Adrenal gland (tissue), 12 donors: ENCODE results near the gene CLASP2. TPM values are rescaled to one million over a fixed set of nuclear protein-coding genes. Genes with fewer than 3 reads are reported as not detected.

Experiments
- DNase-seq, 7 donors: peaks; one replicate each; pipeline ENCODE4 v3.0.0-alpha.2; 2019 to 2020
- H3K27ac ChIP-seq, 5 donors: fragments of 200-600 bp; sonication (generic) in 4 of 5; 1 replicate in 3 of 5; 2 replicates in 2 of 5; pipeline versions ENCODE4 v1.5.1 to v1.8.0; 2016 to 2020; ENCODE audit warnings: mild to moderate bottlenecking in 1 of 5
- H3K27me3 ChIP-seq: fragments of 200-600 bp; 2 replicates; pipeline ENCODE4 v1.8.0; 2021
- H3K36me3 ChIP-seq, 2 donors: fragments of 200-600 bp; replicated peaks in 1 of 2; 1 replicate in 1 of 2; 2 replicates in 1 of 2; pipeline versions ENCODE4 v1.5.1 to v1.8.0; 2018 to 2022
- H3K4me1 ChIP-seq, 2 donors: fragments of 200-600 bp; replicated peaks in 1 of 2; 1 replicate in 1 of 2; 2 replicates in 1 of 2; pipeline versions ENCODE4 v1.5.1 to v1.8.0; 2018 to 2021
- H3K4me3 ChIP-seq, 4 donors: fragments of 200-600 bp; sonication (generic) in 3 of 4; one replicate each; pipeline ENCODE4 v1.5.1; 2016 to 2018
- H3K9me3 ChIP-seq, 3 donors: fragments of 200-600 bp; sonication (generic) in 1 of 3; replicated peaks in 1 of 3; 1 replicate in 2 of 3; 2 replicates in 1 of 3; pipeline versions ENCODE4 v1.5.1 to v1.8.0; 2016 to 2021
- CTCF ChIP-seq, 6 experiments: fragments of 450-650 bp in 4 of 6; fragments of 200-600 bp in 2 of 6; sonication (generic) in 1 of 6; IDR thresholded peaks; 1 replicate in 5 of 6; 2 replicates in 1 of 6; pipeline versions ENCODE4 v1.5.1 to v1.8.0; 2016 to 2021; ENCODE audit warnings: antibody characterized with exemption in 6 of 6, mild to moderate bottlenecking in 2 of 6, moderate library complexity in 1 of 6
- POLR2A ChIP-seq, 2 donors: fragments of 450-650 bp; IDR thresholded peaks; one replicate each; pipeline ENCODE4 v1.6.1; 2017; ENCODE audit warnings: antibody characterized with exemption in 2 of 2, mild to moderate bottlenecking in 2 of 2, moderate library complexity in 1 of 2
- WGBS, 4 donors: extraction: QIAGEN DNeasy Blood & Tissue Kit in 2 of 4; methylation state at CpG; one replicate each; pipeline versions ENCODE4 v1.1.5 to v1.1.7; 2013 to 2017; 5-methylcytosine and 5-hydroxymethylcytosine counted together
- intact Hi-C, 2 donors: fragments of 100-400 bp; cut with DNase I; formaldehyde crosslinking; loops; one replicate each; pipeline versions ENCODE4 v1.14.1 to v1.15.0; 2022 to 2023
- polyA plus RNA-seq, 3 donors: library from polyadenylated mRNA; stranded (reverse); fragments of 200-250 nt in 2 of 3; fragments of 350-450 nt in 1 of 3; fragmentation: Illumina TruSeq in 1 of 3; extraction: RNeasy Lipid Tissue Mini Kit (QIAGEN cat#74804) in 1 of 3; gene quantifications; one replicate each; pipeline ENCODE4 v1.2.3, GENCODE V29; 2013 to 2014
- total RNA-seq, 9 donors: library from RNA; depleted of rRNA in 4 of 9; stranded (reverse); fragments of >200 nt in 4 of 9; fragments of 120-200 nt in 1 of 9; fragmentation: NEBNext Ultra II Directional in 1 of 9; extraction: Animal tissue kit (Norgen Biotek cat#: 25700) in 1 of 9; gene quantifications; one replicate each; pipeline versions ENCODE4 v1.1.0 to v1.2.4, GENCODE V29; 2013 to 2023
- donor health status: healthy with polysubstance abuse.
- donor health status: Bipolar disorder and iron deficiency.
- donor health status: DM: yes; HTN: yes; CAD: no.
- donor health status: DM: no; HTN: no; CAD: no.
- donor health status: DM: no; HTN: no; CAD: no.
- donor health status: DM: yes; HTN: yes; CAD: no.

CLASP2 gene
- total and polyA plus RNA-seq, 12 donors = 17.0 to 85.4 (median 67.1) TPM

GRCh38 chr3:33650495-33650894 lies 67.6 kb downstream of the CLASP2 start:
- no peak overlapping the region for H3K4me3 ChIP-seq
- no peak for DNase-seq
- no peaks in the 10 kb centered on the region for H3K27me3 ChIP-seq
- H3K27ac ChIP-seq = no peak overlapping the region
- no peaks in the 10 kb centered on the region for H3K9me3 ChIP-seq
- 93 to 100% (median 95%) methylated on average over 1 of the region's 1 CpG for WGBS, 4 donors
- H3K4me1 ChIP-seq = peaks cover 0 to 5% of the 10 kb centered on the region in 2 donors
- intact Hi-C loops = no loop called here
- H3K36me3 ChIP-seq = no peaks in the 10 kb centered on the region
- no peak for TF ChIP-seq POLR2A (IDR thresholded peaks at IDR 0.05)
- no peak for TF ChIP-seq CTCF (IDR thresholded peaks at IDR 0.05)

- WGBS, 4 donors = 87 to 100% (median 94%) methylated on average over 1 of the region's 1 CpG
- intact Hi-C loops = no loop called here
- H3K4me3 ChIP-seq = no peak overlapping the region
- TF ChIP-seq POLR2A (IDR thresholded peaks at IDR 0.05) (no peak), CTCF (IDR thresholded peaks at IDR 0.05) (no peak)
- H3K27me3 ChIP-seq = no peaks in the 10 kb centered on the region
- peaks cover 0 to 17% of the 10 kb centered on the region in 2 donors for H3K4me1 ChIP-seq
- H3K9me3 ChIP-seq = no peaks in the 10 kb centered on the region
- DNase-seq = no peak
- H3K36me3 ChIP-seq = no peaks in the 10 kb centered on the region
- no peak overlapping the region for H3K27ac ChIP-seq
These were observed 69.3 kb downstream of the CLASP2 start for GRCh38 chr3:33648793-33649192.

- intact Hi-C loops = no loop called here
- no peak for TF ChIP-seq POLR2A (IDR thresholded peaks at IDR 0.05)
- no peak for TF ChIP-seq CTCF (IDR thresholded peaks at IDR 0.05)
These were observed 71.6 kb downstream of the CLASP2 start for GRCh38 chr3:33646406-33646805.

GRCh38 chr3:33645060-33645647 lies 72.9 kb downstream of the CLASP2 start:
- DNase-seq = peak in 5 of 7 donors; percentile 18 to 36 (median 30)
- Histone ChIP-seq H3K27ac (peak overlapping the region in 3 of 5 donors; percentile 2 to 51 (median 23)), H3K27me3 (no peaks in the 10 kb centered on the region), H3K9me3 (no peaks in the 10 kb centered on the region), H3K36me3 (no peaks in the 10 kb centered on the region), H3K4me3 (peak overlapping the region in 1 of 4 donors; percentile 40), H3K4me1 (peaks cover 0 to 26% of the 10 kb centered on the region in 2 donors)
- 27 to 33% (median 32%) methylated on average over 5 of the region's 5 CpGs for WGBS, 4 donors
- intact Hi-C loops = no loop called here
- TF ChIP-seq CTCF (IDR thresholded peaks at IDR 0.05) = no peak
- peak in 1 of 2 donors; percentile 44 for TF ChIP-seq POLR2A (IDR thresholded peaks at IDR 0.05)

More at GRCh38 chr3:33646406-33646805, 71.6 kb downstream of the CLASP2 start:
- H3K27me3 ChIP-seq = no peaks in the 10 kb centered on the region
- H3K9me3 ChIP-seq = no peaks in the 10 kb centered on the region
- H3K27ac ChIP-seq = no peak overlapping the region
- no peak for DNase-seq
- WGBS, 4 donors = 87 to 94% (median 92%) methylated on average over 1 of the region's 1 CpG
- H3K36me3 ChIP-seq = no peaks in the 10 kb centered on the region
- H3K4me3 ChIP-seq = no peak overlapping the region
- peaks cover 0 to 26% of the 10 kb centered on the region in 2 donors for H3K4me1 ChIP-seq
